Stimulated activated CD4-positive, alpha-beta T cell treated with anti-CD3 and anti-CD28 coated beads, TNF-alpha, amount 100 ng/mL, for 48 hours (primary cell): ENCODE results near the gene HOXA9.

Experiments used
- DNase-seq, 3 donors: peaks; one replicate each; pipeline ENCODE4 v3.0.0-alpha.2; 2020; ENCODE audit warnings: low read depth in 3 of 3

The HOXA9 gene

DNA sequence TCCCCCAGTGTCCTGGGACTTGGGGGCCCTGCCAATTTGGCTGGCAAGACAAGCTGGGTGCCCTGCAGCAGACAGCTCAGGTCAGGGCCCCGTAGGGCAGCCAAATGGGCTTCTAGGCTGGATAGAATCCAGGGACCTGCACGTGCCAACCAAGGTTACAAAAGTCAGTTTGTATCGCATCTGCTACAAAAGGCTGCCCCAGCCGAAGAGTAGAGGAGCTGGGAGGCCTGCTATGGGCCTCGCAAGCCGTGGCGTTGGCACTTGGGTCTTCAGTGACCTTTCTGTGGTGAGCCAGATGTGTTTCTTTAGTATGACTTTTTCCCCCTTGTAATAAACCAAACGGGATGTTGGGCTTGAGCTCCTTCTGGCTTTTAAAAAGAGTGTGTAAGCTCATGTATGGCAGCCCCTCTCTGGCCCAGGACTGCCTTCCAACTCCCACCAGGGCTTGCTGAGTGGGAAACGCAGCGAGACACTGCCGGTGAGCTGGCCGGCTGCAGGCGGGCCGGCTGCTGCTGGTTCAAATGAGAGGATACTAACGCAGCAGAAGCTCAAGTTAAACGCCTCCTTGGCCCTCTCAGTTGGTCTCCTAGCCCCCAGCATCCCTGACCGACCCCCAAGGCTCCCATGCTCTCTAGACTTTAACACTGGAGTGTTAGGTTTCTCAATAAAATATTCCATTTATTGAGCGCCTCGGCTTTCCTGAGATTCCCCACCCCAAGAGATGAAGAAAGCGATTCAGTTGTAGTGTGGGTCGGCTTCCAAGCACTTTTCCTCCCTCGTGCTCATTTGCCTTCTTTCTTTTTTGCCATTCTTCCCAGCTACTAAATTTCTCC is 11.8 kb upstream of the HOXA9 start:
- DNase-seq: no peak

DNA sequence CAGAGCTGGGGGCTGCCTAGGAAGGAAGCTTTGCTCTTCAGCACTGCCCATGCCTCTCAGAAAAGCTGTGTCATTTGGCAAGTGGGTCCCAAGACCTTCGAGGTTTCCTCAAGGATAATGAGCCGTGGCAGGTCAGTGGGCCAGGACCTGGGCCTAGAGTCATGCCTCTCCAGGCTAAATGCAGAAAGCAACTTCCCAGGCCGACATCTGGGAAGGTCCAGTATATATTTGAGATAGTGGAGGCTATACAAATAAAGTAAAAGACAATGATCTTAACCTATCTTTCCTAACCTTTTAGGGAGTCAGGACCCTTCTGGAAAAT is 11.1 kb upstream of the HOXA9 start:
- no peak for DNase-seq

DNA sequence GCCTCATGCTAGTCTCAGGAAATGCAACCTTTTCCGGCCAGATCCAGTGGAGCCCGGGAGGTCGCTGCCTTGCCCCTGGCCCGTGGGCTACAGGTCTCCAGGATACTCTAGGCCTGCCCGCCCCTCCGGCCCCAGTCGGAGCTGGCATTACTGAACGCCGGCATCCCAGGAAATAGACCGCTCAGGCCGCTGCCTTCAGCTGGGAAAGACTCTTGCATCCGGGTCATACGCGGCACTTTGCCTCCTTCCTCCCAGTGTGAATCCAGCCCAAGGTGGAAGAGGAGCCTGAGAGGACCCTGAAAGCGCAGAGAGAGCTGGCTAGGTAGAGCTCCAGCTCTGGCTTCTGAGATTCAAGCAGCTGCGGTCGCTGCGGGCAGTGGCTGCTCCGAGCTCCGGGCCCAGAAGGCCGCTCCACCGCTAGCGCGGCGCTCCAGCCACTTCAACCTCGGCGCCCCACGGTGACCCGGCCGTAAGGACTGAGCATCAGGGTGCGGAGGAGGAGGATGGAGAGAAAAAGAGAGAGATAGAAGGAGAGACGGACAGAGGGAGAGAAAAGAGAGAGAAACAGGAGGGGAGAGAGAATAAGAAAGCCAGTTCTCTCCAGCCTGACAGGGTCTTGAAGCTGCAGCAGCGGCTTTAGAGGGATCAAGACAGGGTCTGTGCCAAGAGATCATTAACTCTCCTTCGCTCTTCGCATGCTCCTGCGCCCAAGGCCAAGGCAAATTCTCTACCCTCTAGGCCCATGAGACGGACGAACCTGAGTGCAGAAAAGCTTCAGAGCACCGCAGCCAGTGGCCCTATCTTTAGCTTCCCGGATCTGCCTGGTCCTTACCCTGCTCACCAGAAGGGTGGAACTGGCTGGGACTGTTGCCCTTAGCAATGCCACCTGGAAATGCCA is 10.5 kb upstream of the HOXA9 start:
- DNase-seq: no peak

- DNase-seq: no peak
These were observed 9.7 kb upstream of the HOXA9 start for GRCh38 chr7:27174874-27175625.

- DNase-seq: no peak
These were observed 8.9 kb upstream of the HOXA9 start, which contains the start of gene HOXA10 for GRCh38 chr7:27173956-27174873. HOXA10 (minus strand) TSS chr7:27174320; CDS start chr7:27174306, 14 bp downstream.

GRCh38 chr7:27173511-27173955 is 8.2 kb upstream of the HOXA9 start:
- no peak for DNase-seq

- no peak for DNase-seq
These were observed 7.6 kb upstream of the HOXA9 start for GRCh38 chr7:27172823-27173510.

- no peak for DNase-seq
These were observed 7.0 kb upstream of the HOXA9 start for GRCh38 chr7:27172315-27172774.

DNA sequence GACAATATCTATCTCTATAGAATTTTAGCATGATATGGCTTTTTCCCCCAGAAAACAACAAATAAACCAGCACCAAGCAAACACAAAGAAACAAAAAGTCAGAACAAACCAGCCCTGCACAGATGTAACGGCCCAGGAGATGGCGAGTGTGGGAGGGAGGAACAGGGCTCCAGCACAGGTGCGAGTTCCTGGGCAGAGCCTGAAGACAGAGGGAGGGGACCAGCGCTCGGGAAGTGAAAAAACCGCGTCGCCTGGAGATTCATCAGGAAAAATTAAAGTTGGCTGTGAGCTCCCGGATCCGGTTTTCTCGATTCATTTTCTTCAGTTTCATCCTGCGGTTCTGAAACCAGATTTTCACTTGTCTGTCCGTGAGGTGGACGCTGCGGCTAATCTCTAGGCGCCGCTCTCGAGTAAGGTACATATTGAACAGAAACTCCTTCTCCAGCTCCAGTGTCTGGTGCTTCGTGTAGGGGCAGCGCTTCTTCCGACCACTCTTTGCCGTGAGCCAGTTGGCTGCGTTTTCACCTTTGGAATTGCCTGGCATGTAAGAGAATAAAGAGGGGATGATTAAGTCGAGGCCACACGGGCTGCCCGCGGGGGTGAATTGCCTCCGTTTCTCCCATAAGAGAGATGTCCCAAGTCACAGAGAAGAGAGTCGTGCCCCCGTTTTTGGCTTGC is 6.4 kb upstream of the HOXA9 start:
- DNase-seq: no peak

- no peak for DNase-seq
These were observed 5.9 kb upstream of the HOXA9 start for GRCh38 chr7:27171325-27171636.

GRCh38 chr7:27170426-27171324 is 5.3 kb upstream of the HOXA9 start:
- DNase-seq: no peak

DNA sequence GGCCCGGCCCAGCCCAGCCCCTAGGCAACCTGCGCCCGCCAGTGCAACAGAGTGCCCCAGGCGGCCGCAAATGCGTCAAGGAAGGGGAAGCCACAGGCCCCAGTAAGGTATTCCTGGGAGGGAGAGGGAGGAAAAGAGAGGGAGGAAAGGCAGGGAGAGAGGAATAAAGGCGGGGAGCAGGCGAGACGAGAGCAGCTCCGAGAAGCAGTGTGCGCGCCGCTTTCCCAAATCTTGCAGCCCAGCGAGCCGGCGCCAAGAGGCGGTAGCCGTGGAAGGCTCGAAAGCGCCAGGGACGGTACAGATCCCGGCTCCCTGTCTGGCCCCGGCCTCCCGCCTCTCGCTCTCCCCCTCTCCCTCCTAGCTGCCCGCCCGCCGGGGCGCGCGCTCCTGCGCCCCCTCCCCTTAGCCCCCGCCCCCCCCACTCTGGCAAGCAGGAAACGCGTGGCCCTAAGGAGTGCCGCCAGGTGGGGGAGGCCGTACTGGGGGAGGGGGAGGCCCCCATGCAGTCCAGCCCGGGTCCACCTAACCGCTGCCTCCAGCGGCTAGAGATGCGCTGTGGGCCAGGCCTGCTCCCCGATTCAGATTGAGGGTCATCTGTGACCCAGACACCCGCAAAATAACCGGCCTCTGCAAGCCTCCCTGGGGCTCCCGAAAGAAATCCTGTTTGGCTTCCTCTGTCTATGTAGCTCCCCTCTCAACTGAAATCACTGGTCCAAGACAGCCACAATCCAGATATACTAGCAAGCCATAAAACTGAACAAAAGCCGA is 4.5 kb upstream of the HOXA9 start:
- DNase-seq: no peak

GRCh38 chr7:27168265-27168947 is 3.1 kb upstream of the HOXA9 start:
- DNase-seq: no peak

DNA sequence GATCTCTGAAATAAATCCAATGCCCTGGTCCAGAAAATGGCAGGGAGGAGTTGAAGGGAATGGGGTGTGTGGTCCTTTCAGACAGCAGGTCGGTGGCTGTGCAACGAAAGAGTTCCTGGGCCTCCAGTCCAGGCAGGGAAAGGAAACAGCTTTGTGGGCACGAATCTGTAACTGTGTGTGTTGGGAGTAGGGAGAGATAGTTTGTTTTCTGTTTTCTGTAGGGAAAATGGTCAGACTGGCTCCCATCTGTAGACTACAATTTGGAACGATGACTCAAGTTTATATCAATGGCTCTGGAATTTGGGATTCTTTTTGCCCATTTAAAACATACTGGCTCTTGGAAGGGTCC is 2.6 kb upstream of the HOXA9 start:
- no peak for DNase-seq

- DNase-seq: no peak
These were observed 1.5 kb upstream of the HOXA9 start for GRCh38 chr7:27166531-27167505.

DNA sequence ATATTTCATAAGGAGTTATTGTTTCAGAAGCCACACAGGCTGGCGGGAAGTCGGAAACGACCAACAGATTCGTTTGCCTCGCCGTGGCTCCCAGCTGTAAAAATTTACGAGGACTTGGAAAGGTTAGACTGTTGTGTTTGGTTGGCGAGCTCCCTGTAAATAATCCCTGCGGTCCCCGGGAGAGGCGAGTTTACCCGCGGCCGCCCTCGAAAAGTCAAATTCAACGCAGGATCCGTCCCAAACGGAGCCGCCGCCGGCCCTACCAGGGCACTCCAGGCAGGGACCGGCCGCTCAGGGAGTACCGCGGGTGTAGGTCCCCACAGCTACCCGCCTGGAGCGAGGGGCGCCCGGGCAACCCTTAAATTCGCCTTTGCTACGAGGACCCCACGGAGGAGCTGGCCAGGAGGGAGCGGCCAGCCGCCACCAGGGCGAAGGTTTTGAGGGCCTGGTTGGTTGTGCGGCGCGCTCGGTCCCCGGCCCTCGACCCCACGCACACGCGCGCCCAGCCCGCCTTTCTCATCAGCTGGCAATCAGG is 726 bp upstream of the HOXA9 start:
- DNase-seq: no peak
